HG03439 (cell line): Measurements from ENCODE around the gene RAC2.

Experiments used
- ATAC-seq: cut with Tn5 transposase; IDR thresholded peaks from one replicate; pipeline ENCODE4 v1.9.1; 2021; ENCODE audit warnings: mild to moderate bottlenecking, moderate library complexity; ENCODE audit not compliant: unreplicated experiment

RAC2 gene

GRCh38 chr22:37276776-37277175, 32.7 kb upstream of the RAC2 start:
- no peak for ATAC-seq

GRCh38 chr22:37275622-37276021, 31.6 kb upstream of the RAC2 start:
- no peak for ATAC-seq

- no peak for ATAC-seq
Observed at GRCh38 chr22:37275134-37275533, 31.1 kb upstream of the RAC2 start.

GRCh38 chr22:37274380-37274862, 30.4 kb upstream of the RAC2 start:
- peak; percentile 44 for ATAC-seq

- no peak for ATAC-seq
Observed at GRCh38 chr22:37273846-37274225, 29.8 kb upstream of the RAC2 start.

- ATAC-seq: no peak
Observed at GRCh38 chr22:37273126-37273845, 29.2 kb upstream of the RAC2 start.

- ATAC-seq: no peak
Observed at GRCh38 chr22:37270928-37271650, 27.0 kb upstream of the RAC2 start.

GRCh38 chr22:37269936-37270678, 26.0 kb upstream of the RAC2 start:
- no peak for ATAC-seq

- no peak for ATAC-seq
Observed at GRCh38 chr22:37267661-37268413, 23.8 kb upstream of the RAC2 start.

- peak; percentile 70 for ATAC-seq
Observed at GRCh38 chr22:37267135-37267587, 23.1 kb upstream of the RAC2 start.

- ATAC-seq: no peak
Observed at GRCh38 chr22:37266581-37267134, 22.6 kb upstream of the RAC2 start.

GRCh38 chr22:37263966-37264887, 20.2 kb upstream of the RAC2 start:
- no peak for ATAC-seq

GRCh38 chr22:37262346-37262745, 18.3 kb upstream of the RAC2 start:
- ATAC-seq: no peak

- ATAC-seq: no peak
Observed at GRCh38 chr22:37260901-37261336, 16.9 kb upstream of the RAC2 start.

GRCh38 chr22:37260155-37260795, 16.2 kb upstream of the RAC2 start:
- ATAC-seq: no peak

- ATAC-seq: no peak
Observed at GRCh38 chr22:37259540-37260029, 15.5 kb upstream of the RAC2 start.

GRCh38 chr22:37258753-37259401, 14.8 kb upstream of the RAC2 start:
- no peak for ATAC-seq
